GM20000 (cell line): ENCODE results near the gene CAMK1D.

Experiments
- DNase-seq: peaks from one replicate; pipeline ENCODE4 v3.0.0; 2012; ENCODE audit warnings: low spot score
- CTCF ChIP-seq: IDR thresholded peaks from 2 replicates; pipeline ENCODE4 v1.5.1; 2012; ENCODE audit warnings: mild to moderate bottlenecking, control low read depth; ENCODE audit errors: extremely low read depth, missing control alignments

The CAMK1D gene

GRCh38 chr10:12699258-12699700, 349.9 kb downstream of the CAMK1D start:
- no peak for DNase-seq
- no peak for TF ChIP-seq CTCF

GRCh38 chr10:12699781-12700556, 350.6 kb downstream of the CAMK1D start:
- no peak for TF ChIP-seq CTCF
- no peak for DNase-seq

- DNase-seq = no peak
- TF ChIP-seq CTCF = no peak
Measured at GRCh38 chr10:12700557-12700874, 351.2 kb downstream of the CAMK1D start.

GRCh38 chr10:12701696-12702095, 352.3 kb downstream of the CAMK1D start:
- TF ChIP-seq CTCF = no peak
- DNase-seq = no peak

- no peak for DNase-seq
- TF ChIP-seq CTCF = no peak
Measured at GRCh38 chr10:12702215-12702770, 352.9 kb downstream of the CAMK1D start.

GRCh38 chr10:12703126-12703525, 353.8 kb downstream of the CAMK1D start:
- no peak for DNase-seq

More at GRCh38 chr10:12703126-12703525, 353.8 kb downstream of the CAMK1D start:
- no peak for TF ChIP-seq CTCF
